ENCODE results near the gene PNKP. TPM values are rescaled to one million over a fixed set of nuclear protein-coding genes. Genes with fewer than 3 reads are reported as not detected.

Gene PNKP
- total and polyA plus RNA-seq, 10 of the 15 experiments (the other 5 are each of a cell fraction or from before 2014, with no cell fraction given) = 2.9 to 82.3 (median 33.2) TPM

- ChIA-PET SMC1A (ENCODE audit: uncharacterized antibody, unreplicated experiment) (interaction anchor here (0.6 kb wide), 1 partner anchor 284 kb away, joined by 3 read pairs; no protein-coding TSS in a partner anchor), CTCF (no interaction called here), RAD21 (ENCODE audit: unreplicated experiment) (no interaction called here), POLR2A (no interaction called here)
- Histone ChIP-seq H3K79me2 (ENCODE audit: control insufficient read depth, insufficient read depth, low read length) (no peaks in the 10 kb centered on the region), H3K27me3 (replicated peaks in 1 of 2; ENCODE audit: control insufficient read depth in 2 of 2, insufficient read depth in 2 of 2, low read length in 1 of 2) (no peaks in the 10 kb centered on the region), H3K9ac (ENCODE audit: control insufficient read depth, insufficient read depth, low read length) (no peak overlapping the region), H3K27ac (ENCODE audit: control insufficient read depth, insufficient read depth) (no peak overlapping the region), H2AFZ (ENCODE audit: control insufficient read depth, low read depth, low read length) (no peak overlapping the region), H3K4me3 (no peak overlapping the region), H3K4me1 (ENCODE audit: control insufficient read depth, insufficient read depth, low read length) (no peaks in the 10 kb centered on the region), H3K4me2 (ENCODE audit: control insufficient read depth, insufficient read depth) (no peak overlapping the region), H4K20me1 (ENCODE audit: control insufficient read depth, insufficient read depth) (peaks cover 3% of the 10 kb centered on the region; the same call in 1 of the 2 replicates), H3K36me3 (ENCODE audit: control insufficient read depth in 2 of 2, insufficient read depth in 2 of 2, low read length in 1 of 2) (peaks cover 12 to 30% of the 10 kb centered on the region in 2 experiments), H3K9me3 (replicated peaks; ENCODE audit: control insufficient read depth, insufficient read depth, low read length) (no peaks in the 10 kb centered on the region)
- DNase-seq (ENCODE audit: low read depth, low spot score) (no peak), FAIRE-seq (no peak), ATAC-seq (no peak)
- in situ Hi-C loops (cut with MboI) = no loop called here
- WGBS (ENCODE audit: insufficient coverage, insufficient replicate concordance, low lambda C conversion rate, missing lambda C conversion rate) = 98% methylated on average over 11 of the region's 12 CpGs
- TF ChIP-seq JUND (IDR thresholded peaks at IDR 0.05; ENCODE audit: low read depth, low read length) (no peak), ETV6 (conservative IDR thresholded peaks at IDR 0.05 in 1 of 2, IDR thresholded peaks at IDR 0.05 in 1 of 2; ENCODE audit: borderline replicate concordance in 1 of 2, low read depth in 1 of 2) (no peak), POU2F2 (IDR thresholded peaks at IDR 0.05; ENCODE audit: borderline replicate concordance, low read depth, low read length) (no peak), NR2C2 (IDR thresholded peaks at IDR 0.05; ENCODE audit: borderline replicate concordance, control insufficient read depth, insufficient read length, low read depth) (no peak), ZNF207 (IDR thresholded peaks at IDR 0.05; ENCODE audit: borderline replicate concordance) (no peak), POLR2AphosphoS2 (IDR thresholded peaks at IDR 0.05; ENCODE audit: low read depth, low read length) (no peak), ZNF622 (IDR thresholded peaks at IDR 0.05) (no peak), ZBED1 (IDR thresholded peaks at IDR 0.05; ENCODE audit: borderline replicate concordance) (no peak), MYB (IDR thresholded peaks at IDR 0.05; ENCODE audit: borderline replicate concordance, low read depth, low read length) (no peak), STAT1 (conservative IDR thresholded peaks at IDR 0.05) (no peak), EED (IDR thresholded peaks at IDR 0.05; ENCODE audit: low read depth) (no peak), LARP7 (IDR thresholded peaks at IDR 0.05) (no peak), MLLT1 (IDR thresholded peaks at IDR 0.05) (no peak), ZBTB4 (CRISPR knock-in tag; IDR thresholded peaks at IDR 0.05) (no peak)
- TF ChIP-seq, protein P1, sequence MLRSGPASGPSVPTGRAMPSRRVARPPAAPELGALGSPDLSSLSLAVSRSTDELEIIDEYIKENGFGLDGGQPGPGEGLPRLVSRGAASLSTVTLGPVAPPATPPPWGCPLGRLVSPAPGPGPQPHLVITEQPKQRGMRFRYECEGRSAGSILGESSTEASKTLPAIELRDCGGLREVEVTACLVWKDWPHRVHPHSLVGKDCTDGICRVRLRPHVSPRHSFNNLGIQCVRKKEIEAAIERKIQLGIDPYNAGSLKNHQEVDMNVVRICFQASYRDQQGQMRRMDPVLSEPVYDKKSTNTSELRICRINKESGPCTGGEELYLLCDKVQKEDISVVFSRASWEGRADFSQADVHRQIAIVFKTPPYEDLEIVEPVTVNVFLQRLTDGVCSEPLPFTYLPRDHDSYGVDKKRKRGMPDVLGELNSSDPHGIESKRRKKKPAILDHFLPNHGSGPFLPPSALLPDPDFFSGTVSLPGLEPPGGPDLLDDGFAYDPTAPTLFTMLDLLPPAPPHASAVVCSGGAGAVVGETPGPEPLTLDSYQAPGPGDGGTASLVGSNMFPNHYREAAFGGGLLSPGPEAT (IDR thresholded peaks at IDR 0.05; ENCODE audit: low read depth) = no peak
- intact Hi-C loops (cut with micrococcal nuclease; ENCODE audit: unreplicated experiment) = no loop called here
- no TSS peak for BruUV-seq (replicated peaks)
These were observed 36.6 kb downstream of the PNKP start for GRCh38 chr19:49830766-49831165.
